ENCODE measurements around the gene TCF3.
"Not testable (repeated sequence)": the region's sequence is repeated elsewhere in the genome, so short reads cannot be mapped to it uniquely, and the experiment has no call there.

The TCF3 gene

GRCh38 chr19:1652471-1653299 lies at the start of gene TCF3:
Gene TCF3 (minus strand): TSS chr19:1652615. CDS start chr19:1650248, 2,367 bp downstream.
- no peak for TF ChIP-seq ZFX (IDR thresholded peaks at IDR 0.05; ENCODE audit: borderline replicate concordance)
- TF ChIP-seq, protein P1, sequence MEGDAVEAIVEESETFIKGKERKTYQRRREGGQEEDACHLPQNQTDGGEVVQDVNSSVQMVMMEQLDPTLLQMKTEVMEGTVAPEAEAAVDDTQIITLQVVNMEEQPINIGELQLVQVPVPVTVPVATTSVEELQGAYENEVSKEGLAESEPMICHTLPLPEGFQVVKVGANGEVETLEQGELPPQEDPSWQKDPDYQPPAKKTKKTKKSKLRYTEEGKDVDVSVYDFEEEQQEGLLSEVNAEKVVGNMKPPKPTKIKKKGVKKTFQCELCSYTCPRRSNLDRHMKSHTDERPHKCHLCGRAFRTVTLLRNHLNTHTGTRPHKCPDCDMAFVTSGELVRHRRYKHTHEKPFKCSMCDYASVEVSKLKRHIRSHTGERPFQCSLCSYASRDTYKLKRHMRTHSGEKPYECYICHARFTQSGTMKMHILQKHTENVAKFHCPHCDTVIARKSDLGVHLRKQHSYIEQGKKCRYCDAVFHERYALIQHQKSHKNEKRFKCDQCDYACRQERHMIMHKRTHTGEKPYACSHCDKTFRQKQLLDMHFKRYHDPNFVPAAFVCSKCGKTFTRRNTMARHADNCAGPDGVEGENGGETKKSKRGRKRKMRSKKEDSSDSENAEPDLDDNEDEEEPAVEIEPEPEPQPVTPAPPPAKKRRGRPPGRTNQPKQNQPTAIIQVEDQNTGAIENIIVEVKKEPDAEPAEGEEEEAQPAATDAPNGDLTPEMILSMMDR (IDR thresholded peaks at IDR 0.05) = no peak

DNA sequence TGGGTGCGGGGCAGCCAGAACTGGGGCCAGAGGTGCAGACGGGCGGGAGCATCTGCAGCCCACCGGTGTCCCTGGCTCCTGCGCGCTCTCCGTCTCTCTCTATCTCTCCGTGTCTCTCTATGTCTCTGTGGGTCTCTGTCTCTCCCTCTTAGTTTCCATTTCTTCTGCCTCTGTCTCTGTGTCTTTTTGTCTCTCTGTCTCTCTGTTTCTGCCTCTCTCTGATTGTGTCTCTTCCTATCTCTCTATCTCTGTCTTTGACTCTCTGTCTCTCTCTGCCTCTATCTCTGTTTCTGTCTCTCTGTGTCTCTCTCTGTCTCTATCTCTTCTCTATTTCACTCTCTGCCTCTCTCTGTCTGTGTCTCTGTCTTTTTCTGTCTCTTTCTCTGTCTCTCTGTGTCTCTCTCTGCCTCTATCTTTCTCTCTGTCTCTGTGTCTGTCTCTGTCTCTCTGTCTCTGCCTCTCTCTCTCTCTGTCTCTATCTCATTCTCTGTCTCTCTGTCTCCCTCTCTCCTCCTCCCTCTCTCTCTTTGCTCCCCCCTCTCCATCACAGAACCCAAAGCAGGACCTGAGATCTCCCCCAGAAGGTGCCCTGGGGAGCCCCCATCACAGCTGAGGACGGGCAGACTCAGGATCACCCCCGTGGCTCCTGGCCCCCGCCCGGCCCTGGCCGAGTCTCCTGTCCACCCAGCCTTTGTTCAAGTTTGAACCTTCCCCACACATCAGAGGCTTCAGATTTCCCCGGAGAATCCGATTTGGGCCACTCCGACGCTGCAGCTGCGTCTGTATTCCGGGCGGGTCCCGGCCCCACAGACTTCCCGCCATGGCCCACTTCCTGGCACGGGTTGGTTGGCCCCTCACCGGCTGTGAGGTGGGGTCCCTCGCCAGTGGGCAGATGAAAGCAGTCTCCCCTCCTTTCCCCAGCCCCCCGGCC lies 48.6 kb upstream of the TCF3 start:
- H3K27ac ChIP-seq = no peak overlapping the region
- TF ChIP-seq, protein P1 (IDR thresholded peaks at IDR 0.05) = no peak

More at GRCh38 chr19:1652471-1653299, at the start of gene TCF3:
- peak within 1 kb of the TSS; percentile 86 for H3K27ac ChIP-seq

GRCh38 chr19:1699998-1700732 lies 47.8 kb upstream of the TCF3 start:
- no peak for TF ChIP-seq ZFX (IDR thresholded peaks at IDR 0.05; ENCODE audit: borderline replicate concordance)
- TF ChIP-seq, protein P1 (IDR thresholded peaks at IDR 0.05) = no peak
- no peak overlapping the region for H3K27ac ChIP-seq

- TF ChIP-seq ZFX (IDR thresholded peaks at IDR 0.05; ENCODE audit: borderline replicate concordance) = no peak
- TF ChIP-seq, protein P1 (IDR thresholded peaks at IDR 0.05) = no peak
- H3K27ac ChIP-seq = no peak overlapping the region
These were observed 47.0 kb upstream of the TCF3 start for GRCh38 chr19:1699386-1699785.

DNA sequence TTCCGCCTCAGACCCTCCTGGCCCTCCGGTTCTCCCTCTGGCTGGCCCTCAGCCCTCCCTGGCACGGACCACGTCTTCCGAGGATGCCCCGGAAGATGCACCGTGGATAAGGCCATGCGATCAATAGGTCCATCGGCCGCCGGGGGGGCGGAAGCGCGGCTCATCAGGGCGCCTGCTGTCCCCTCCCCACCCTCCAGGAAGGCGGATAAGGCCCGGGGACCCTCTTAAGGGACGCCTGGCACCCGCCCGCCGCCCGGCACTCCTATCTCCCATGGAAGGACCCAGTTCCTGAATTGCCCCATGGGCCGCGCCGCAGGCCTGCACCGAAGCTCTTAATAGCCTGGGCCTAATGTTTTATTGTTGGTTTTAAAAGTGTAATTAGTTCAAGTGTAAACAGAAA lies 46.2 kb upstream of the TCF3 start:
- H3K27ac ChIP-seq = no peak overlapping the region
- TF ChIP-seq, protein P1 (IDR thresholded peaks at IDR 0.05) = no peak
- no peak for TF ChIP-seq ZFX (IDR thresholded peaks at IDR 0.05; ENCODE audit: borderline replicate concordance)

DNA sequence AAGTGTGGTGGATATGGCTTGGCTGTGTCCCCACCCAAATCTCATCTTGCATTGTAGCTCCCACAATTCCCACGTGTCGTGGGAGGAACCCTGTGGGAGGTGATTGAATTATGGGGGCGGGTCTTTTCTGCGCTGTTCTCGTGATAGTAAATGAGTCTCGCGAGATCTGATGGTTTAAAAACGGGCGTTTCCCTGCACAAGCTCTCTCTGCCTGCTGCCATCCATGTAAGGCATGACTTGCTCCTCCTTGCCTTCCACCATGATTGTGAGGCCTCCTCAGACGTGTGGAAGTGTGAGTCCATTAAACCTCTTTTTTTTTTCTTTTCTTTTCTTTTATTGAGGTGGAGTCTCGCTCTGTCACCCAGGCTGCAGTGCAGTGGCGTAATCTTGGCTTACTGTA lies 43.1 kb upstream of the TCF3 start:
- not testable (repeated sequence) for H3K27ac ChIP-seq

- no peak for TF ChIP-seq ZFX (IDR thresholded peaks at IDR 0.05; ENCODE audit: borderline replicate concordance)
- TF ChIP-seq, protein P1 (IDR thresholded peaks at IDR 0.05) = no peak
These were observed 39.3 kb upstream of the TCF3 start for GRCh38 chr19:1691589-1692290.

More at GRCh38 chr19:1691589-1692290, 39.3 kb upstream of the TCF3 start:
- no peak overlapping the region for H3K27ac ChIP-seq

All from 22Rv1 (cell line).